Subcutaneous abdominal adipose tissue (tissue), 5 donors: Measurements from ENCODE around the gene TSPAN32.

Source experiments
- H3K27ac ChIP-seq: one replicate; pipeline ENCODE4 v1.7.0; 2013; ENCODE audit warnings: low read depth, mild to moderate bottlenecking, inconsistent platforms, low read length, moderate library complexity
- H3K27me3 ChIP-seq, 5 donors: one replicate each; pipeline ENCODE4 v1.7.0; 2013; ENCODE audit warnings: low read length in 5 of 5, inconsistent platforms in 1 of 5; ENCODE audit not compliant: control insufficient read depth in 5 of 5, insufficient read depth in 4 of 5
- H3K36me3 ChIP-seq, 5 donors: one replicate each; pipeline ENCODE4 v1.7.0; 2013; ENCODE audit warnings: low read length in 5 of 5; ENCODE audit not compliant: control insufficient read depth in 5 of 5, insufficient read depth in 5 of 5
- H3K4me1 ChIP-seq, 5 donors: one replicate each; pipeline ENCODE4 v1.7.0; 2013; ENCODE audit warnings: low read length in 5 of 5, mild to moderate bottlenecking in 3 of 5, moderate library complexity in 1 of 5; ENCODE audit not compliant: control insufficient read depth in 5 of 5, insufficient read depth in 5 of 5
- H3K4me3 ChIP-seq, 5 donors: one replicate each; pipeline ENCODE4 v1.7.0; 2013; ENCODE audit warnings: low read length in 5 of 5, low read depth in 1 of 5
- H3K9ac ChIP-seq, 5 donors: one replicate each; pipeline ENCODE4 v1.7.0; 2013; ENCODE audit warnings: low read length in 5 of 5, mild to moderate bottlenecking in 4 of 5, moderate library complexity in 3 of 5
- H3K9me3 ChIP-seq, 5 donors: one replicate each; pipeline ENCODE4 v1.7.0; 2013; ENCODE audit warnings: low read length in 5 of 5; ENCODE audit not compliant: control insufficient read depth in 5 of 5
- donor health status: healthy.
- donor health status: healthy.
- donor health status: healthy.
- donor health status: healthy.
- donor health status: healthy.

TSPAN32 gene

DNA sequence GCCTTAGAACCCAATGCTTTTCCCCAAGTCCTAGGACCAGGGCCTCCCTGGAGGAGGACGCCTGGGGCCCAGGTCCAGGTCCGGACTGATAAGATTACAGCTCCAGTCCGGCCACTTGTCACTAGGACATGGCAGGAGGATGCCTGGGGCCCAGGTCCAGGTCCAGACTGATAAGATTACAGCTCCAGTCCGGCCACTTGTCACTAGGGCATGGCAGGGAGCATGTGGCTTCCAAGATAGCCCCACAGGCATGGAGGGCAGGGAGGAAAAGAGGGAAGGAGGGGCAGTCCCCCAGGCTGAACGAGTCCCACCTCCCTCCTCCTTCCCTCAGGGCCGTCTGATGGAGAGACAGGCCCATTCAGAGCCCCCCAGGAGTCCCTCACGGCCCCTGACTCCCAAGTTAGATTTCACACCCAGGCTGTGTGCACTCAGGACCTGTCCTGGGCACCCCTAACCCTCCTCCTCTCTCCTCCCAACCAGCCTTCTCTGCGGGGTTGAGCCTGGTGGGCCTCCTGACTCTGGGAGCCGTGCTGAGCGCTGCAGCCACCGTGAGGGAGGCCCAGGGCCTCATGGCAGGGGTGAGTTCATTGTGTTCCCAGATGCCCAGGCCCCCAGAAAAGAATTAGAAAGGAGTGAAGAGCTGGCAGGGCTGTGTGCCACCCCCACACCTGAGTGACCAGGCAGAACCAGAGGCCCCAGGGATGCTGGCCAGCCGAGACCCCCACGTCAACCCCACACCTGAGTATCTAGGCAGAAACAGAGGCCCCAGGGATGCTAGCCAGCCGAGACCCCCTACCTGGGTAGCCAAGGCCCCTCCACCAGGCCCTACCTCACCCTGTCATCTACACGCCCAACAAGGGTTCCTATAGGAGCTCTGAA, 2.1 kb downstream of the TSPAN32 start:
- Histone ChIP-seq H3K9me3 (no peaks in the 10 kb centered on the region), H3K27ac (no peak overlapping the region), H3K4me3 (no peak overlapping the region), H3K27me3 (peaks cover 0 to 8% (median 0%) of the 10 kb centered on the region in 5 donors), H3K9ac (peak overlapping the region in 1 of 5 donors; percentile 19), H3K4me1 (peaks cover 8 to 48% (median 37%) of the 10 kb centered on the region in 5 donors), H3K36me3 (no peaks in the 10 kb centered on the region)

DNA sequence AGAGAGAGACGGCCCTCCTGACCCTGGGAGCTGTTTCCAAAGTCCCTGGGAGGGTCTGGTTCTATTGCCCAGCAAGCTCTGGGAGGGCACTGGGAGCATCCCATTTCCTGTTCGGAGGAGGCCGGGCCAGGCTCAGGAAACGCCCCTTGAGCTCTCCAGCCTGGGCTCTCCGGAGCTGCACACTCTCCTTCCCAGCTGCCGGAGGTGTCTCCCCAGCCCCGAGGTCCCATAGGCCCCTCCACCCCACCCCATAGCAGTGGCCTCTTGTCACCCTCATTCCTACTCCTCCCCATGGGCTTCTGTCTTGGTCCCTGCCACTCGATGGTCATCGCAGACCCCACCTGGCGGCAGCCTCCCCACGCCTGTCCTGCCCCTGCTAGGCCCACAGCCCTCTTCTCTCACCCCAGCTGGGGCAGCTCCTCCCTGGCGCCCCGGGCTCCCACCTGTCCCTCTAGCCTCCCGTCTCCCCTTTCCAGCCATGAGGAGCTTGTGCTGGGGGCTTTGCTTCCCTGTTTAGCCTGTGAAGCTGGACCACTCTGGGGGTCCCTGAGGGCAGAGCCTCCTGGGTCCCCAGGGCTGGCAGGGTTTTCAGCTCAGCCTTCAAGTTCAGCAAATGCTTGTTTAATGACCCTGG, 2.8 kb downstream of the TSPAN32 start:
- Histone ChIP-seq H3K27ac (no peak overlapping the region), H3K27me3 (peaks cover 0 to 5% (median 0%) of the 10 kb centered on the region in 5 donors), H3K36me3 (no peaks in the 10 kb centered on the region), H3K9ac (no peak overlapping the region), H3K4me3 (no peak overlapping the region), H3K9me3 (no peaks in the 10 kb centered on the region), H3K4me1 (peaks cover 8 to 48% (median 37%) of the 10 kb centered on the region in 5 donors)

DNA sequence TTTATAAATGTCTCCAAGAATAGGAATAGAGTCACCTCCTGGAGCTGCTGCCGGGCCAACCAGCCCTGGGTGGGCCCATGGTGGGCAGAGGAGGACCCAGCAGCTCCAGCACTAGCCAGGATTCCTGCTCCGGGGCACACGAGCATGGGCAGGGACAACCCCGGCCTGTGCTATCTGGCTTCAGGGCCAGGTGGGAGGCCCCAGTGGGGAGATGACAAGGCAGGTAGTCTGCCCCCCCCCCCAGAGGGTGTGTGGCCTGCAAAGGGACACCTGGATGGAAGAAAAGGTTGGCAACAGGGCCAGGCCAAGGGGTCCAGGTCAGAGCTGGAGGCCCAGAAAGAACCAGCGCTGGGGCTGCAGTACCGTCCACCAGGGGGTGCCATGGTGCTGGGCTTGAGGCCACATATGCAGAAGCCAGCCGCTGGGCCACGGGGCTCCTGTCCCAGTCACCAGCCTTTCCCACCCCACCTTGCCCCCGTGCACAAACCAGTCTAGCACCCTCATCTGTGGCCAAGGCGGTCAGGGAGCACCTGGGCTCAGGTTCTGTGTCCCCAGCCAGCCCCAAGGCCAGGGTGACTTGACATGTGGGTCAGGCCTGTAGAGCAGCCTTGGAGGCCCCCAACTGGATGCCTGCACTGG, 3.4 kb downstream of the TSPAN32 start:
- peak overlapping the region in 2 of 5 donors; percentile 28 to 31 for H3K4me3 ChIP-seq
- H3K9ac ChIP-seq = peak overlapping the region in 1 of 5 donors; percentile 26

DNA sequence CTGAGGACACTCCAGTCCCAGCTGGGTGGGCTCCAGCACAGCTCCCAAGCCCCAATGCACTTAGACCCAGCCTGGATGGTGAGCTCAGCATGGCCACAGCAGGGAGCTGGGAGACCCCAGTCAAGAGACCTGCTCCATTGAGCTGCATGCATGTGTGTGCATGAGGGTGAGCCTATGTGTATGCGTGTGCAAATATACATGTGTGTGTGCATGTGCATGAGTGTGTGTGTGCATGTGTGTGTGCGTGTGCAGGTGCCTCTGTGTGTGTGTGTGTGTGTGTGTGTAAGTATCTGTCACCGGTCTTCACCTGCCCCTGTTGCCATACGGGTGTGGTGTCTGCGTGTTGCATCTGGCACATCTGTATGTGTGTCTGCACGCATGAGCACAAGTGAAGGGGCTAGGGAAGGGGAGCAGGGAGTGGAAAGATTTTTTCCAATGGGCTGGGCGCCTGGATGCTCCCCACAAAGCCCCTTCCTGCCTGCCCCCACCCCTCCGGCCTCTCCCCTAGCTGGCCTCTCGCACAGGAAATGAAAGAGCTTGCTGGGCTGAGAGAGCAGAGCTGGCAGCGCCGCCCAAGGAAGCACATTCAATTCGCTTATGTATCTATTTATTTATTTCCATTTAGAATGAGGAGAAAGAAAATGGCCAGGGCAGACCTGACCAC, 4.1 kb downstream of the TSPAN32 start:
- H3K27ac ChIP-seq = peak overlapping the region; percentile 88
- no peaks in the 10 kb centered on the region for H3K9me3 ChIP-seq
- H3K27me3 ChIP-seq = peaks cover 0 to 4% (median 0%) of the 10 kb centered on the region in 5 donors
- H3K4me3 ChIP-seq = peak overlapping the region in 4 of 5 donors; percentile 28 to 61 (median 32)
- H3K9ac ChIP-seq = peak overlapping the region in 2 of 5 donors; percentile 26 to 55
- no peaks in the 10 kb centered on the region for H3K36me3 ChIP-seq
- H3K4me1 ChIP-seq = peaks cover 8 to 45% (median 37%) of the 10 kb centered on the region in 5 donors

More for the DNA sequence above, 3.4 kb downstream of the TSPAN32 start:
- peaks cover 8 to 48% (median 37%) of the 10 kb centered on the region in 5 donors for H3K4me1 ChIP-seq
- peak overlapping the region; percentile 88 for H3K27ac ChIP-seq
- H3K36me3 ChIP-seq = no peaks in the 10 kb centered on the region
- no peaks in the 10 kb centered on the region for H3K9me3 ChIP-seq
- H3K27me3 ChIP-seq = peaks cover 0 to 4% (median 0%) of the 10 kb centered on the region in 5 donors

DNA sequence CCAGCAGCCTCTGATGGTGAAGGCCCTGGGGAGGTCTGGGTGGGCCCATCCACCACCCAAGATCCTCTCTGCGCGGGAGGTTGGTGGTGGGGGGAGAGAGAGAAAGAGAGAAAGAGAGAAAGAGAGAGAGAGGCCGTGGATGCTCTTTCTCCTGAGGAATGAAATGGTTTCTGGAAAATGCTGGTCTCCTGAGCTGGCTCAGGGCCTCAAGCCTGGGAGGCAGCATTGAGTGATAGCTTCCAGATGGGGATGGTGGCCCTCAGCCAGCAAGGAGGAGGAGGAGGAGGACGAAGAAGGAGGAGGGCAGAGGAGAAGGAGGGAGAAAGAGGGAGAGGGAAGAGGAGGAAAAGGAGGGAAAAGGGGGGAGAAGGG, 4.6 kb downstream of the TSPAN32 start:
- peak overlapping the region in 3 of 5 donors; percentile 26 to 55 (median 39) for H3K9ac ChIP-seq
- H3K4me1 ChIP-seq = peaks cover 8 to 45% (median 37%) of the 10 kb centered on the region in 5 donors
- no peaks in the 10 kb centered on the region for H3K36me3 ChIP-seq
- peaks cover 0 to 4% (median 0%) of the 10 kb centered on the region in 5 donors for H3K27me3 ChIP-seq
- H3K4me3 ChIP-seq = peak overlapping the region in 3 of 5 donors; percentile 28 to 32 (median 31)
- peak overlapping the region; percentile 88 for H3K27ac ChIP-seq
- no peaks in the 10 kb centered on the region for H3K9me3 ChIP-seq

DNA sequence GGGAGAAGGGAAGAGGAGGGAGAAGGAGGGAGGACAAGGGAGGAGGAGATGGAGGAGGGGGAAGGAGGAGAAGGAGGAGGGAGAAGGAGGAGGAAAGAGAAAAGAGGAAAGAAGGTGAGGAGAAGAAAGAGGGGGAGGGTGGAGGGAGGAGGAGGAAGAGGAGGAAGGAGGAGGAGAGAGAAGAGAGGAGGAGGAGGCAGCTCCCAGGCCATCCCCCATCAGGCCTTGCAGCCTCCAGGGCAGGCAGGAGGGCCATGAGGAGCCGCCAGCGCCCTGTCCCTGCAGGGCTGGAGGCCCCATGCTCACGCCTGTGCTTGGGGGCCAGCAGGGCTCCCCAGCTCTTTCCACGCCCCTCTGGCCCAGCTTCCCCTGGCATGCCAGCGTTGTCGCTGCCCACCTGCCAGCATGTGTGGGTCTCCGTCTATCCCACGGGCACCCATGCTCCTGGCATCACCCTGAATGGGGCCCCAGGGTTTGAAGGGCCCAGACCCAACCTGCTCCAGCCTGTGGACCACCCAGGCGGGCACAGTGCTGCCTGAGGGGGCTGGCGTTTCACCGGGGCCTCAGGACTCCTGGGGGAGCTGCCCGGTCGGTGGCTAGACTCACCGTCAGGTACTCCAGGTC, 5.2 kb downstream of the TSPAN32 start:
- Histone ChIP-seq H3K36me3 (no peaks in the 10 kb centered on the region), H3K4me3 (peak overlapping the region in 1 of 5 donors; percentile 9), H3K27me3 (peaks cover 0 to 4% (median 0%) of the 10 kb centered on the region in 5 donors), H3K27ac (no peak overlapping the region), H3K9me3 (no peaks in the 10 kb centered on the region), H3K4me1 (peaks cover 8 to 50% (median 39%) of the 10 kb centered on the region in 5 donors), H3K9ac (no peak overlapping the region)

DNA sequence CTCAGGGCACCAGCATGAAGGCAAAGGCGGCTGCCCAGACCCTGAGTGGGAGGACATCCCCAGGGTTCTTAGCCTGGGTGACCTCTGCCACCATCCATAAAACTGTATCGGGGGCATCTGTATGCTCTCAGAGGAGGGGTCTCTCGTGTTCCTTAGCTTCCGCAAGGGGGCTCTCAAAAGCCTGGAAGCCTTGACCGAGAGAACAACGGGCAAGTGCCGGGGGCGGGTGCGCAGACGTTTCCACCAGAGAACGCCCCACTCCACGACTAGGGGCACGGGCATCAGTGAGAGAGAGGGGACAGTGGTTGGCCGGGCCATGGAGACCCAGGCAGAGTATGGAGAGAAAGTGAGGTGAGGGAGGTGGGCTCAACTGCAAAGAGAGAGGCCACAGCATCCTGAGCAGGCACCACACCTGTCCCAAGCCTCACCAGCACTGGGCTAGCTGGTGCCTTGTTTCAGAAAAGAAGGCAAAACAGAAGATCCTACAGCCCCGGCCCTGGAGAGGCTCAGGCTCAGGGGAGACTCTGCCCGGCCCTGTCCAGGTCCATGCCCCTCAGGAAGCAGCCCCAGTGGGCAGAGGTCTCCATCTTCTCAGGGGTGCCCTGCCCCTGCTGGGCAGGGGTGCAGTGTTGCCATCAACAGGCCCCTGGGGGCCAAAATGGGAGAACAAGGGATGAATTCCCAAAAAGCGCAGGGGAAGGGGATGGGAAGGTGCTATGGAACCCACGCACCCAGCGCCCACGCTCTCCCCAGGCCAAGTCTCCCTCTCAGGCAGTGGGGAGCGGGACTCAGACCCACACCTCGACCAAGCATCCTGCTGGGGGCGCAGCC, 5.9 kb downstream of the TSPAN32 start:
- Histone ChIP-seq H3K4me1 (peaks cover 8 to 51% (median 38%) of the 10 kb centered on the region in 5 donors), H3K4me3 (no peak overlapping the region), H3K9me3 (no peaks in the 10 kb centered on the region), H3K27ac (no peak overlapping the region), H3K36me3 (no peaks in the 10 kb centered on the region), H3K27me3 (peaks cover 0 to 2% (median 0%) of the 10 kb centered on the region in 5 donors), H3K9ac (no peak overlapping the region)

DNA sequence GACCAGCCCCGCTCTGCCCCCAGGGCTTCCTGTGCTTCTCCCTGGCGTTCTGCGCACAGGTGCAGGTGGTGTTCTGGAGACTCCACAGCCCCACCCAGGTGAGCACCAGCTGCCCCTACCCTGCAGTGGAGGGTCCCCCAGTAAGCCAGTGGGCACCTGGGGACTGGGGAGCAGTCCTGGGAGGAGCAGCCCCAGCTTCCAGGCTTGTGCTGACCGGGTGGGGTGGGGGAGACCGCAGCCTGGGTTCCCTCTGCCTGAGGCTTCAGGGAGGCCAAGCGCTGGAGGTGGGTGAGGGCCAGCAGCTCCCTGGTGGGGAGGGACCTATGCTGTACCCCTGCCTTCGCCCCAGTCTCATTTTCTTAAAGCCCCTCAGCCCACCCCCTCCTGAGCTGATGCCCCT, 6.9 kb downstream of the TSPAN32 start:
- Histone ChIP-seq H3K27me3 (no peaks in the 10 kb centered on the region), H3K4me3 (no peak overlapping the region), H3K9me3 (no peaks in the 10 kb centered on the region), H3K4me1 (peaks cover 8 to 50% (median 45%) of the 10 kb centered on the region in 5 donors), H3K9ac (no peak overlapping the region), H3K36me3 (no peaks in the 10 kb centered on the region), H3K27ac (no peak overlapping the region)
